Measurements from ENCODE around the gene DEGS1. TPM values are rescaled to one million over a fixed set of nuclear protein-coding genes. Genes with fewer than 3 reads are reported as not detected.

The DEGS1 gene
- total and polyA plus RNA-seq, 9 donors, result 35.7 to 113 (median 47.3) TPM

GRCh38 chr1:224182057-224182865 lies 779 bp upstream of the DEGS1 start:
- peak overlapping the region in 1 of 2 donors; percentile 95 for H3K27ac ChIP-seq
- DNase-seq, result peak in 1 of 5 donors; percentile 24
- H3K9me3 ChIP-seq, result no peaks in the 10 kb centered on the region
- no peaks in the 10 kb centered on the region for H3K36me3 ChIP-seq
- no peaks in the 10 kb centered on the region for H3K27me3 ChIP-seq
- H3K4me1 ChIP-seq (ENCODE audit: insufficient read depth), result peaks cover 4% of the 10 kb centered on the region
- H3K4me3 ChIP-seq, result peak overlapping the region; percentile 70
- intact Hi-C loops (cut with DNase I), result loop anchor here in 1 of 4 donors (5.0 kb wide), 1 partner anchor 1935 kb away; no protein-coding TSS in a partner anchor
- 54 to 70% (median 69%) methylated on average over 22 of the region's 22 CpGs for WGBS, 3 donors
- no peak for TF ChIP-seq POLR2A (IDR thresholded peaks at IDR 0.05)
- TF ChIP-seq, protein P1, sequence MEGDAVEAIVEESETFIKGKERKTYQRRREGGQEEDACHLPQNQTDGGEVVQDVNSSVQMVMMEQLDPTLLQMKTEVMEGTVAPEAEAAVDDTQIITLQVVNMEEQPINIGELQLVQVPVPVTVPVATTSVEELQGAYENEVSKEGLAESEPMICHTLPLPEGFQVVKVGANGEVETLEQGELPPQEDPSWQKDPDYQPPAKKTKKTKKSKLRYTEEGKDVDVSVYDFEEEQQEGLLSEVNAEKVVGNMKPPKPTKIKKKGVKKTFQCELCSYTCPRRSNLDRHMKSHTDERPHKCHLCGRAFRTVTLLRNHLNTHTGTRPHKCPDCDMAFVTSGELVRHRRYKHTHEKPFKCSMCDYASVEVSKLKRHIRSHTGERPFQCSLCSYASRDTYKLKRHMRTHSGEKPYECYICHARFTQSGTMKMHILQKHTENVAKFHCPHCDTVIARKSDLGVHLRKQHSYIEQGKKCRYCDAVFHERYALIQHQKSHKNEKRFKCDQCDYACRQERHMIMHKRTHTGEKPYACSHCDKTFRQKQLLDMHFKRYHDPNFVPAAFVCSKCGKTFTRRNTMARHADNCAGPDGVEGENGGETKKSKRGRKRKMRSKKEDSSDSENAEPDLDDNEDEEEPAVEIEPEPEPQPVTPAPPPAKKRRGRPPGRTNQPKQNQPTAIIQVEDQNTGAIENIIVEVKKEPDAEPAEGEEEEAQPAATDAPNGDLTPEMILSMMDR (IDR thresholded peaks at IDR 0.05), result no peak

GRCh38 chr1:224183591-224184312 lies 712 bp downstream of the DEGS1 start:
- H3K4me3 ChIP-seq, result peak overlapping the region; percentile 70
- no peaks in the 10 kb centered on the region for H3K27me3 ChIP-seq
- intact Hi-C loops (cut with DNase I), result loop anchor here in 1 of 4 donors (5.0 kb wide), 1 partner anchor 1934 kb away; no protein-coding TSS in a partner anchor
- H3K4me1 ChIP-seq (ENCODE audit: insufficient read depth), result peaks cover 4% of the 10 kb centered on the region
- H3K36me3 ChIP-seq, result no peaks in the 10 kb centered on the region
- no peaks in the 10 kb centered on the region for H3K9me3 ChIP-seq
- 0 to 1% (median 0%) methylated on average over 40 to 53 of the region's 53 CpGs for WGBS, 3 donors
- peak; percentile 48 to 72 (median 62) for DNase-seq
- H3K27ac ChIP-seq, result peak overlapping the region; percentile 79 to 95
- TF ChIP-seq EP300 (IDR thresholded peaks at IDR 0.05) (no peak), POLR2A (IDR thresholded peaks at IDR 0.05) (no peak)
- TF ChIP-seq, protein P1 (IDR thresholded peaks at IDR 0.05), result no peak

- no peaks in the 10 kb centered on the region for H3K9me3 ChIP-seq
- no peak for DNase-seq
- intact Hi-C loops (cut with DNase I), result no loop called here
- no peak overlapping the region for H3K4me3 ChIP-seq
- H3K36me3 ChIP-seq, result no peaks in the 10 kb centered on the region
- H3K27ac ChIP-seq, result no peak overlapping the region
- TF ChIP-seq, protein P1 (IDR thresholded peaks at IDR 0.05), result no peak
- TF ChIP-seq POLR2A (IDR thresholded peaks at IDR 0.05) (no peak), EP300 (IDR thresholded peaks at IDR 0.05) (no peak)
- no peaks in the 10 kb centered on the region for H3K27me3 ChIP-seq
- 88 to 91% (median 90%) methylated on average over 8 of the region's 8 CpGs for WGBS, 3 donors
- H3K4me1 ChIP-seq (ENCODE audit: insufficient read depth), result peaks cover 4% of the 10 kb centered on the region
These were observed 2.2 kb downstream of the DEGS1 start for GRCh38 chr1:224185208-224185607.

DNA sequence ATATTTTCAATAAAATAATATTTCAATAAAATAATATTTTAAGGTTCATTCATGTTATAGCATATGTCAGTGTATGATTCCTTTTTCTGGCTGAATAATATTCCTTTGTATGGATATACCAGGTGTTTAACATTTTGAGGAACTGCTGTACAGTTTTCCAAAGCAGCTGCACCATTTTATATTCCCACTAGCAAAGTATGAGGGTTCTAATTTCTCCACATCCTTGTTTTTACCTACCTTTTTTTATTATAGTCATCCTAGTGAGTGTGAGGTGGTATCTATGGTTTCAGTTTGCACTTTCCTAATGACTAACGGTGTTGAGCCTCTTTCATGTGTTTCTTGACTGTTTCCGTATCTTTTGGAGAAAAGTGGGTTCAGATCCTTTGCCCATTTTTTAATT lies 5.2 kb downstream of the DEGS1 start:
- TF ChIP-seq, protein P1 (IDR thresholded peaks at IDR 0.05), result no peak
- TF ChIP-seq POLR2A (IDR thresholded peaks at IDR 0.05) (no peak), EP300 (IDR thresholded peaks at IDR 0.05) (no peak)
- whole genome bisulfite sequencing, 3 donors, result 93 to 97% (median 94%) methylated on average over 2 of the region's 2 CpGs
- H3K27me3 ChIP-seq, result no peaks in the 10 kb centered on the region
- no peaks in the 10 kb centered on the region for H3K36me3 ChIP-seq
- intact Hi-C loops (cut with DNase I), result no loop called here
- H3K27ac ChIP-seq, result no peak overlapping the region
- H3K4me3 ChIP-seq, result no peak overlapping the region
- H3K9me3 ChIP-seq, result no peaks in the 10 kb centered on the region
- H3K4me1 ChIP-seq (ENCODE audit: insufficient read depth), result peaks cover 4% of the 10 kb centered on the region
- DNase-seq, result no peak

Measured in ovary (tissue), 9 donors.